ENCODE measurements around the gene LRRC28. TPM values are rescaled to one million over a fixed set of nuclear protein-coding genes. Genes with fewer than 3 reads are reported as not detected.

LRRC28 gene
- total and polyA plus RNA-seq, 8 donors = 4.5 to 24.9 (median 15.2) TPM

DNA sequence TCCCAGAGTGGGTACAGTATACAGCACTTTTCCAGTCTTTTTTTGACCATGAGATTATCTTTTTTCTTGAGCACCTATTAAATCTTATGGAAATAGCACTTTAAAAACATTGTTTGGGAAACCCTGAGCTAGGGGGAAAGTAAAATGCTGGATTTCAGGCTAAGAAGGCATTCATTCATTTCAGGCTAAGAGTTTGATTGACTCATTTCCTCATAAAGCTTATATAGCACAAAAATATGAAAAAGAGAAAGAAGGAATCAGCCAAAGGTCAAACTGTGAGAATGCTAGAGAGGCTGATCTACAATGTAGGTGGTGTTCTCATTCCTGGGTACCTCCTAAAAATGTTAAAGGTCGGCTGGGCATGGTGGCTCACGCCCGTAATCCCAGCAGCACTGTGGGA is 12.4 kb upstream of the LRRC28 start:
- Histone ChIP-seq H3K4me3 (no peak overlapping the region), H3K27ac (no peak overlapping the region), H3K9me3 (no peaks in the 10 kb centered on the region), H3K4me1 (no peaks in the 10 kb centered on the region), H3K36me3 (no peaks in the 10 kb centered on the region), H3K27me3 (no peaks in the 10 kb centered on the region)
- TF ChIP-seq, protein P1, sequence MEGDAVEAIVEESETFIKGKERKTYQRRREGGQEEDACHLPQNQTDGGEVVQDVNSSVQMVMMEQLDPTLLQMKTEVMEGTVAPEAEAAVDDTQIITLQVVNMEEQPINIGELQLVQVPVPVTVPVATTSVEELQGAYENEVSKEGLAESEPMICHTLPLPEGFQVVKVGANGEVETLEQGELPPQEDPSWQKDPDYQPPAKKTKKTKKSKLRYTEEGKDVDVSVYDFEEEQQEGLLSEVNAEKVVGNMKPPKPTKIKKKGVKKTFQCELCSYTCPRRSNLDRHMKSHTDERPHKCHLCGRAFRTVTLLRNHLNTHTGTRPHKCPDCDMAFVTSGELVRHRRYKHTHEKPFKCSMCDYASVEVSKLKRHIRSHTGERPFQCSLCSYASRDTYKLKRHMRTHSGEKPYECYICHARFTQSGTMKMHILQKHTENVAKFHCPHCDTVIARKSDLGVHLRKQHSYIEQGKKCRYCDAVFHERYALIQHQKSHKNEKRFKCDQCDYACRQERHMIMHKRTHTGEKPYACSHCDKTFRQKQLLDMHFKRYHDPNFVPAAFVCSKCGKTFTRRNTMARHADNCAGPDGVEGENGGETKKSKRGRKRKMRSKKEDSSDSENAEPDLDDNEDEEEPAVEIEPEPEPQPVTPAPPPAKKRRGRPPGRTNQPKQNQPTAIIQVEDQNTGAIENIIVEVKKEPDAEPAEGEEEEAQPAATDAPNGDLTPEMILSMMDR (IDR thresholded peaks at IDR 0.05) = no peak
- intact Hi-C loops (cut with DNase I) = no loop called here
- 92 to 93% methylated on average over 3 of the region's 3 CpGs for WGBS, 2 donors
- FAIRE-seq = no peak
- no peak for DNase-seq
- ATAC-seq = no peak

GRCh38 chr15:99239545-99240198 is 11.6 kb upstream of the LRRC28 start:
- FAIRE-seq (no peak), ATAC-seq (no peak), DNase-seq (no peak)
- H3K4me3 ChIP-seq = no peak overlapping the region
- TF ChIP-seq, protein P1 (IDR thresholded peaks at IDR 0.05) = no peak
- no peaks in the 10 kb centered on the region for H3K9me3 ChIP-seq
- H3K4me1 ChIP-seq = no peaks in the 10 kb centered on the region
- H3K36me3 ChIP-seq = no peaks in the 10 kb centered on the region
- H3K27ac ChIP-seq = no peak overlapping the region
- 89 to 90% methylated on average over 1 of the region's 1 CpG for WGBS, 2 donors
- intact Hi-C loops (cut with DNase I) = no loop called here
- H3K27me3 ChIP-seq = no peaks in the 10 kb centered on the region

DNA sequence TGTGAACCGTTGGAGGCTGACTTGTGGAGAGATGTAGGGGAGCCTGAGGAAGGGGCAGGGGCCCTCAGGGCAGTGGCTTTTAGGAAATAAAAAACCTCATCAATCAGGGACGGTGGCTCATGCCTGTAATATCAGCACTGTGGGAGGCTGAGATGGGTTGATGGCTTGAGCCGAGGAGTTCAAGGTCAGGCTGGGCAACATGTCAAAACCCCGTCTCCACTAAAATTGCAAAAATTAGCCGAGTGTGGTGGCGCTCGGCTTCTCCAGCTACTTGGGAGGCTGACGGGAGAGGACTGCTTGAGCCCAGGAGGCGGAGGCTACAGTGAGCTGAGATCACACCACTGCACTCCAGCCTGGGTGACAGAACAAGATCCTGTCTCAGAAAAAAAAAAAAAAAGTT is 9.5 kb upstream of the LRRC28 start:
- ATAC-seq = no peak
- no peak overlapping the region for H3K4me3 ChIP-seq
- TF ChIP-seq, protein P1 (IDR thresholded peaks at IDR 0.05) = no peak
- no peaks in the 10 kb centered on the region for H3K27me3 ChIP-seq
- no peak for DNase-seq
- H3K27ac ChIP-seq = no peak overlapping the region
- H3K36me3 ChIP-seq = no peaks in the 10 kb centered on the region
- H3K9me3 ChIP-seq = no peaks in the 10 kb centered on the region
- H3K4me1 ChIP-seq = no peaks in the 10 kb centered on the region
- 63 to 68% methylated on average over 9 of the region's 9 CpGs for WGBS, 2 donors
- intact Hi-C loops (cut with DNase I) = no loop called here
- FAIRE-seq = no peak

GRCh38 chr15:99244306-99244705 is 7.0 kb upstream of the LRRC28 start:
- intact Hi-C loops (cut with DNase I) = no loop called here
- Histone ChIP-seq H3K9me3 (no peaks in the 10 kb centered on the region), H3K36me3 (no peaks in the 10 kb centered on the region), H3K4me1 (peaks cover 0 to 11% (median 6%) of the 10 kb centered on the region in 3 donors), H3K27ac (no peak overlapping the region), H3K27me3 (no peaks in the 10 kb centered on the region), H3K4me3 (no peak overlapping the region)
- DNase-seq (no peak), ATAC-seq (no peak), FAIRE-seq (peak; percentile 75)
- TF ChIP-seq, protein P1 (IDR thresholded peaks at IDR 0.05) = no peak
- 86 to 90% methylated on average over 4 of the region's 4 CpGs for WGBS, 2 donors

- no peak for FAIRE-seq
- Histone ChIP-seq H3K9me3 (no peaks in the 10 kb centered on the region), H3K4me1 (peaks cover 6 to 18% (median 7%) of the 10 kb centered on the region in 3 donors), H3K27me3 (no peaks in the 10 kb centered on the region), H3K36me3 (no peaks in the 10 kb centered on the region), H3K4me3 (no peak overlapping the region), H3K27ac (no peak overlapping the region)
- TF ChIP-seq, protein P1 (IDR thresholded peaks at IDR 0.05) = no peak
- 80 to 83% methylated on average over 3 of the region's 3 CpGs for WGBS, 2 donors
- no peak for ATAC-seq
- intact Hi-C loops (cut with DNase I) = no loop called here
- DNase-seq = no peak
These were observed 4.2 kb upstream of the LRRC28 start for GRCh38 chr15:99247062-99247461.
